ENCODE measurements around the gene GDF11.

The GDF11 gene

DNA sequence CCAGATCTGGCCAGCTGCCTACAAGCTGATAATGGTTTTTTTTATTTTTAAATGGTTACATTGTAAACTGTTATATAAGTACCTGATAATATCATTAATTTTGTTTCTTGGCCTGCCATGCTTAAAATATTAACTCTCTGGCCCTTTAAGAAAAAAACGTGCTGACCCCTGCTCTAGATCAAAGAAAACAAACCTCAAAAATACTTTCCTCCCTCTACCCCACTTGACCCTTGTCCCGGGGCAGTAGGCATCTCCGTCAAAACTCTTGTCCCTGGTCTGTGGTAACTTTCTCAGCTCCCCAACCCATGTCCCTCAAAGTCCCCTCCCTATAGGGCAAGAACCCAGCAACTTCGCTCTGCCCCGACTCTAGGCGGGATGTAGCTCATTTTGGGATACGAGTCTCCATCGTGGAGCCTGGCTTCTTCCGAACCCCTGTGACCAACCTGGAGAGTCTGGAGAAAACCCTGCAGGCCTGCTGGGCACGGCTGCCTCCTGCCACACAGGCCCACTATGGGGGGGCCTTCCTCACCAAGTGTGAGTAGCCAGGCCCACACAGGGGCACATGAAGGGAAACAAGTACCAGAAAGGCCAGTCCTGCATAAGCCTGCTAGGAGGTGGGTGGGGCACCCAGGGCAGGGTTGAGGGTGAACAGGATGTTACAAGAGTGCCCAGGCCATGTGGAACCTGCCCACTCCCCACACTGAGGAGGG, 19.3 kb upstream of the GDF11 start:
- DNase-seq (ENCODE audit: low read depth in 2 of 2): no peak

- peak in 1 of 2 donors; percentile 52 for DNase-seq (ENCODE audit: low read depth in 2 of 2)
Measured at GRCh38 chr12:55724226-55724939, 18.5 kb upstream of the GDF11 start.

- DNase-seq (ENCODE audit: low read depth in 2 of 2): no peak
Measured at GRCh38 chr12:55724940-55725309, 18.0 kb upstream of the GDF11 start.

DNA sequence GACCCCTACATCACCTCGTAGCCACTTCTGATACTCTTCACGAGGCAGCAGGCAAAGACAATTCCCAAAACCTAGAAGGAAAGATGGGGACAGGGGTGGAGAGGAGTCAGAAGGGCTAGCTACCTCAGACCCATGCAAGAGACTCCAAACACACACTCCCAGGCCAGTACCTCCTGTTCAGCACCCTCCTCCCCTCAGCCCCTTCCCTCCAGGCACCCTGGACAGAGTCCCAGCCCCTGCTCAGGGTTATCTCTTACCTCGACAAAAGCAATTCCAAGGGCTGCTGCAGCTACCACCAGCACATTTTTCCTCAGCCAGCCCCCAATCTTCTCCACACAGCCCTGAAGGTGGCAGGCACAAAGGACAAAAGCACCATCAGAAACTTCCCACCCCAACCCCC, 17.4 kb upstream of the GDF11 start:
- no peak for DNase-seq (ENCODE audit: low read depth in 2 of 2)

GRCh38 chr12:55726971-55727370, 16.0 kb upstream of the GDF11 start:
- no peak for DNase-seq (ENCODE audit: low read depth in 2 of 2)

- DNase-seq (ENCODE audit: low read depth in 2 of 2): no peak
Measured at GRCh38 chr12:55727643-55728185, 15.2 kb upstream of the GDF11 start.

DNA sequence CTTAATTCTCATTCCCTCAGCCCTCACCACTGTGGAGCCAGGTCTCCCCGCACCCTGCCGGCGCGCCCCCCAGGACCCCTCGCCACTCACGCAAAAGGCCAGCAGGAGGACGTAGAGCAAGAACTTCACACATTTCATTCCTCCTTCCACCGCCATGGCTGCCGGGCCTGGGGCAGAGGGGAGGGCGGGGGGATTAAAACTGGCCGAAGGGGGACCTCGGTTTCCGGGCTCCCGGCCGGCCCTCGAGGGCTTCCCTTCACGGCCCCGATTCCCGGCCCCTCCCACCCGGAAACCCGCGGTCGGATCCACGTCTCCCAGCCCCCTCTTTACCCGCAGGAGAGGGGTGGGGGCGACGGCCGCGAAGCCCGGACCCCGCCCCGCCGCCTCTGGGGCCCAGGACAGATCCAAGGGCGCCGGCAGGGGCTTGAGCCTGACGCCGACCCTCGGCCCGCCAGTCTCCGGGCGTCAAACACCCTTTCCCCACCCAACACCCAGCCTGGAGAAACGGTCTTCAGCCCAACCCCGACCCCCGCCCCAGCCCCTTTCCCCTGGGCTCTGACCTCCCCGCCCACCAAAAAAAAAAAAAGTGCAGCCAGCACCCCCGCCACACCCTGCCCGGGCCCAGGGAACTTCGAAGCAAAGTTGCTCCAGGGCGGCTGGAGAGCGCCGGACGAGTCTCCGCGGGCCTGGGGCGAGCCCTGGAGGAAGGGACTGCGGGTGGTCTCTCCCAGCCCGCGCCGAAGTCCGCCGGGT, 14.6 kb upstream of the GDF11 start:
- DNase-seq (ENCODE audit: low read depth in 2 of 2): no peak

DNA sequence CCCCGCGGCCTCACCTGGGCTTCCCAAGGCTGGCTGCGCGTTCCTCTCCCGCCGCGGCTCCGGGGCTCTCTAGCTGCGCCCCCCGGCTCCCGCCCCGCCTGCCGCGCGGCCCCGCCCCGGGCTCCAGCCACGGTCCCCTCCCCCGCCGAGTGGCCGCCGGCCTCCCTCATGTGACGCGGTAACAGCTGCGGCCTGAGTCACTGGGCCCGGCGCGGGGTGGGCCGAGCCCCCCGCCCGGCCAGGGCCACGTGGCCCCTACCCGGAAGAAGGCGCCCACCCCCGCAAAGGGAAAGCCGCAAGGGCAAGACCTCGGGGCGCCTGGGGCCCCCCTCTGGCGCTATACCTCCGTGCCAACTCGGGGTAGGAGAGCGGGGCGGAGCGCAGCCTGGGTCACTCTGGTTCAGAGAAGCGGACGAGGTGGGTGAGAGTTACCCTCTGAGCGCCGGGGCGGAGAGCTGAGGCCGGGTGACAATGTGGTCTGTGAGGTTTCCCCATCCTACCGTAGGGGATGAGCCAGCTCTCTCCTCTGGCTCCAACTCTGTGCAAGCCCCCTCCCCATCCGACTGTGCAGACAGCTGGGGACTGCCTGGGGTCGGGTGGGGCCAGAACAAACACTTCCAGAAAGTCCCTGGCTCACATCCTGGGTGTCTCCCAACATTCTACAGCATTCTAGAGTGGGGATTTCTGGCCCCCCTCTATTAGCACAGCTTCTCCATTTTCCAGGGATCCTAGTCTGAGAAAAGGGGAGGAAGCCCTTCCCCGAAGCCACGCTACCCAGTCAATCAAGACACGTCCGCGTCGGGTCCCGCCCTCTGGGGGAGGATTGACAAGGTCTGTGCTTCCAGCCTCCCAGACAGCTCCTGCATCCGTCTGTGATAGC, 13.7 kb upstream of the GDF11 start, which contains the start of gene CD63:
Gene CD63 (minus strand): TSS at position 71 of the 880 bp plus-strand sequence. CDS start 668 bp downstream, outside the sequence.
- peak; percentile 56 to 71 for DNase-seq (ENCODE audit: low read depth in 2 of 2)

DNA sequence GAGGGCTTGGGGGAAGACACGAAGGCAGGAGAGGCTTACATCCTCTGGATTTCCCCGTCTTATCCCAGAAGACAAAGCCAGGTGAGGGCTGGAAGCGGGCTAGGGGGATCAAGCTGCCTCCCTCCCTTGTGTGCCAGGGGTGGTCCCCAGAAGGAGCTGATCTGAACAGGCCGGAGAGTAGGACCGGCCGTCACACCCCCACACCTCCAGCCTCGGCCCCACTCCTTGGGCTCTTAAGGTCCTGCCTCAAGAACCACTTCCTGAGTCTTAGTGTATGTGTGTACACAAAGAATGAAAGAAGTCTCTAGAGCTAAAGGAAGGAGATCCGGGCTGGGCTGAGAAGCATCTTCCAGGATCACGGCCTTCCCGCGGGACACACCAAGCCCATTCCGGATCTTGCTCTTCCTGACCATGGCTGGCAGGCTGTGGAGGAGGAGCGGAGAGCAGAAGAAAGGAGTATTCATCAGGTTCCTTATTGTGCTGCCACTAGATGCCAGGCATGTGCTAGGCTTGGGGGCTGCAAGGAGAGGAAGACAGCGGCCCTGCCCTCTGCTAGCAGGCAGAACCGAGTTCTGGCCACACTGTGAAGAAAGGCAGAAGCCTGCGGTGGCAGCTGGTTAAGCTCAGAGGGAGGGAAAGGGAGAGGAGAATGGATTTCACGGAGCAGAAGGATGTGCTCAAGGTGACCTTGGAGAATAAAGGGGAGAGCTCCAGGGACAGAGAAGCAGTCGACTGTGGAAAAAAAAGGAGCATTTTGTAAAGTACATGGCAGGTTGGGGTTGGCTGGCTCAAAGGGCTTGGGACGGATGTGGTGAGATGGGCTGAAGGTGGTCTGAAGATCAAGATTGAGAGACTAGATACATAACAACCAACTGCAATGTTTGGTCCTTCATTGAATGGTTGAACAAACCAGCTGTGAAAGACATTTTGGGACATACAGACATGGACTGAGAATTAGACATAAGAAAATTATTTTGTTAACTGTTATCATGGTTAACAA, 12.8 kb upstream of the GDF11 start:
- no peak for DNase-seq (ENCODE audit: low read depth in 2 of 2)

GRCh38 chr12:55732288-55732687, 10.6 kb upstream of the GDF11 start:
- no peak for DNase-seq (ENCODE audit: low read depth in 2 of 2)

DNA sequence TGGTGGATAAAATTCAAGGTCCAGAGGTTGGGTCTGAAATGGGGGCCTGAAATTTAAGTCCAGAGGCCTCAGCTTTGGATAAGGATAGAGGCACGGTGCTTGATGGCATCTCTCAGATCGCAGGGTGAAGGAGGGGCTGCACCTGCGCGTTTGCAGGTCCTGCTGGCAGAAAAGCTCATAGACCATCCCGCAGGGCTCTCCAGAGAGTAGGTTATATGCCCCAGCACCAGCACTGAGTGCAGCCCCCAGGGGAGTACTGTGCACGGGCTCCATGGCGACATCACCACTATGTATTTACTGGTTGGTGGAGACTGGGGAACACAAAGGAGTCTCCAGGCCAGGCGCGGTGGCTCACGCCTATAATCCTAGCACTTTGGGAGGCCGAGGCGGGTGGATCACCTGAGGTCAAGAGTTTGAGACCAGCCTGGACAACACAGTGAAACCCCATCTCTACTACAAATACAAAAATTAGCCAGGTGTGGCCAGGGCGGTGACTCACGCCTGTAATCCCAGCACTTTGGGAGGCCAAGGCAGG, 9.8 kb upstream of the GDF11 start:
- DNase-seq (ENCODE audit: low read depth in 2 of 2): no peak

- DNase-seq (ENCODE audit: low read depth in 2 of 2): no peak
Measured at GRCh38 chr12:55733858-55734257, 9.1 kb upstream of the GDF11 start.

GRCh38 chr12:55734595-55734994, 8.3 kb upstream of the GDF11 start:
- DNase-seq (ENCODE audit: low read depth in 2 of 2): no peak

- DNase-seq (ENCODE audit: low read depth in 2 of 2): no peak
Measured at GRCh38 chr12:55736076-55736475, 6.8 kb upstream of the GDF11 start.

DNA sequence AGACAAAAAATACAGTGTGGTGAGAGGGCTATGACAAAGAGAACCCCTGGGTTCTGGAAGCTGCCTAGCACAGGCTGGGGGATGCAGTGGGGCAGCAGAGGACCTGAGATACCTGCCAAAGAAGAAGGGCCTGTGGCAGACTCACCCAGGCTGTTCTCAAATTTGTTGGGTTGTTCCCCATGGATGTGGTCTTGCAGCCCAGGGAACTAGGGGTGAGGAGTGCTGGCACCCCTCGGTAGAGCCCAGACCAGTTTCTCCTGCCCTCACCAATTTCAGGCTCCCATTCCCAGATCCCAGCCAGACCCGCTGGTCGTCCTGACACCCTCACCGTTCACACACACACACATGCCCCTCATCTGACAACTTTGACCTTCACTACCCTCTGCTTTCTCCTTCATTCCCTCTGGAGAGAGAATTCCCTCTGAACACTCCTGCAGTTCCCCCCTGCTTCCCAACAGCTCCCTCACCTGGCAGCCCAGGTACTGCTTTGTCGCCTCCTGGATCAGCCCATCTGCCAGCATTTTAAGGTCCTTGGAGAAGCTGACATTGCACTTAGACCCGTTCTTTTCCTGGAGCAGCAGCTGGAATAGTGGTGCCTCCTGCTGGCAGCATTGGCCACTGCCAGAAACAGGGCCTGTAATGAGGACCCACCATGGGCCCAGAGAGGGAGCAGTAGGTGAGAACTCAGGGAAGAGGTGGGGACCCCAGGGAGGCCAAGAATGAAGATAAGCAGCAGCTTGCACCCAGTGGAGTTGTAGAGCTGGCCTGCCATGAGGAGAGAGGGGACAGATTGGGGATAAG, 5.9 kb upstream of the GDF11 start:
- peak in 1 of 2 donors; percentile 60 for DNase-seq (ENCODE audit: low read depth in 2 of 2)

DNA sequence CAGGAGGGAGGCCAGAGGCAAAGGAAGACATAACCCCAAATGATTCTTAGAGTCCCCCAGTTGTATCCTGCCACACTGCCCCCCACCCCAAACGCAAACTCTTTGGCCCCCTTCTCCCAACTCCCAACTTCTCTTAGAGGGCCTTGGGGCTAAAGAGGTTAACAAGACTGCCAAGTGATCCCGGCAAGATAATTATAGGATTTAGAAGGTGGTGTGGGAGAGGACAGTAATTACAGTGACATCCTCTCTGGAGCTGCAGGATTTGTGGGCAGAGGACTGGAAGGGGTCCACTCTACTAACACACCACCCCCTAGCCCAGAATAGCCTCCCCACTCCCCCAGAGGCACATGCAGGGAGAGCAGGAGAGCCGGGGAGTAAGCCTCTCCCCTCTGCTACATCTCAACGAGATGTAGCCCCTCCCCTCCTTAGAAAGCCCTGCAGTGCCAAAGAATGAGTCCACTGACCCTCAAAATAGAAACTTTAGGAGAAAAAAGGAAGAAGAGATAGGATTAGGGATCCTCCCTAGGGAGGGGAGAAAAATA, 5.3 kb upstream of the GDF11 start:
- no peak for DNase-seq (ENCODE audit: low read depth in 2 of 2)

DNA sequence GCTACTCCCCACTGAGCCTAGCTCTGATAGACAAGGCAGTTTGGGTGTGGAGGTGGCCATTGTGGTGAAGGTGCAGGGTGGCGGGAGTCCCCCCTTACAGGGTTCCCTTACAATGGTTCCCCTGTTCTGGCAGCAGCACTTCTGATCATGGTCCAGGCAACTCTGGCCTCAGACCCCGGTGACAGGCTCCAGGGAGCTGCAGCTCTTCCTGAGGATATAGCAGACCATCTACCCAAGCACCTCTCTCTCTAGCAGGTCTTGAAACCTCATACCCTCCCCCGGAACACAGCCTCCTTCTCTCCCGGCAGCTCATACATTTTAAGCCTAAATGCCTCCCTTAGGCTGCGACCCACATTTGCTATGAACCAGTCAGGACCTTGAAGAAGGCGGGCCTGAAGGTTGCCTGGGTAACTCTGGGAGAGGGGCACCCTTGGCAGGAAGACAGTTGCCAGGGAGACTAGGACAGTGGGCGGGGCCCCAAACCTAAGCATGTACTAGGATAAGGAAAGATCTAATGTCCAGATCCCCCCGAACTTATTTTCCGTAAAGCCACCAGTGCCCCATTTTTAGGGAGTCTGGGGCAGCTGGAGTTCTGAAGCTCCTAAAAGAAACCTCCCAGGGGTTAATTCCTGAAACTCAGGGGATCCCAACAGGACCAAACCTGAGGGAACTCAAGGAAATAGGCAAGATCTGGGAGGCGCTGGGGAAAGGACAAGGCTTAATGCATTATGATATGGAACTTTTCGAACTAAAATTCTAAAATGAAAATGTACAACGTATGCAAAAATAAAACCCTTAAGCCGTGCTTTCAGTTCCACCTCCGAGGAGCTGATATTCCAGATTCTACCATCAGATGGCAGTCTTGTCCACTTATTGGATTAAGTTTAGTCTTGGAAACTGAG, 4.5 kb upstream of the GDF11 start:
- DNase-seq (ENCODE audit: low read depth in 2 of 2): peak; percentile 70 to 88

GRCh38 chr12:55739025-55739378, 3.9 kb upstream of the GDF11 start:
- DNase-seq (ENCODE audit: low read depth in 2 of 2): no peak
